PC-9 (cell line): ENCODE data around the gene GGTA1.

Experiments used
- EZH2 ChIP-seq: fragments of 200-600 bp; sonication (generic); IDR thresholded peaks from 2 replicates; pipeline ENCODE4 v1.8.0; 2017; ENCODE audit warnings: antibody characterized with exemption, low read depth
- TF ChIP-seq, protein P1 (sequence below): fragments of 200-600 bp; sonication (generic); conservative IDR thresholded peaks from 2 replicates; pipeline ENCODE4 v1.6.1; 2017; ENCODE audit warnings: mixed run types, antibody characterized with exemption, mild to moderate bottlenecking, moderate library complexity

GRCh38 chr9:121489344-121489743 lies 10.3 kb downstream of the GGTA1 start:
- TF ChIP-seq, protein P1, sequence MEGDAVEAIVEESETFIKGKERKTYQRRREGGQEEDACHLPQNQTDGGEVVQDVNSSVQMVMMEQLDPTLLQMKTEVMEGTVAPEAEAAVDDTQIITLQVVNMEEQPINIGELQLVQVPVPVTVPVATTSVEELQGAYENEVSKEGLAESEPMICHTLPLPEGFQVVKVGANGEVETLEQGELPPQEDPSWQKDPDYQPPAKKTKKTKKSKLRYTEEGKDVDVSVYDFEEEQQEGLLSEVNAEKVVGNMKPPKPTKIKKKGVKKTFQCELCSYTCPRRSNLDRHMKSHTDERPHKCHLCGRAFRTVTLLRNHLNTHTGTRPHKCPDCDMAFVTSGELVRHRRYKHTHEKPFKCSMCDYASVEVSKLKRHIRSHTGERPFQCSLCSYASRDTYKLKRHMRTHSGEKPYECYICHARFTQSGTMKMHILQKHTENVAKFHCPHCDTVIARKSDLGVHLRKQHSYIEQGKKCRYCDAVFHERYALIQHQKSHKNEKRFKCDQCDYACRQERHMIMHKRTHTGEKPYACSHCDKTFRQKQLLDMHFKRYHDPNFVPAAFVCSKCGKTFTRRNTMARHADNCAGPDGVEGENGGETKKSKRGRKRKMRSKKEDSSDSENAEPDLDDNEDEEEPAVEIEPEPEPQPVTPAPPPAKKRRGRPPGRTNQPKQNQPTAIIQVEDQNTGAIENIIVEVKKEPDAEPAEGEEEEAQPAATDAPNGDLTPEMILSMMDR, result no peak
- no peak for TF ChIP-seq EZH2
